Body of pancreas (tissue), 4 donors: ENCODE measurements around the gene ZMAT3.
"Not testable (repeated sequence)": the region's sequence is repeated elsewhere in the genome, so short reads cannot be mapped to it uniquely, and the experiment has no call there.

Source experiments
- POLR2A ChIP-seq, 3 donors: fragments of 450-650 bp; IDR thresholded peaks; one replicate each; pipeline ENCODE4 v1.6.1; 2016; ENCODE audit warnings: antibody characterized with exemption in 3 of 3, mild to moderate bottlenecking in 2 of 3
- TF ChIP-seq, protein P1 (sequence below), 7 experiments: fragments of 450-650 bp in 4 of 7; fragments of 200-600 bp in 3 of 7; sonication (generic) in 3 of 7; IDR thresholded peaks; one replicate each; pipeline ENCODE4 v1.5.1; 2016 to 2019; ENCODE audit warnings: antibody characterized with exemption in 7 of 7

DNA sequence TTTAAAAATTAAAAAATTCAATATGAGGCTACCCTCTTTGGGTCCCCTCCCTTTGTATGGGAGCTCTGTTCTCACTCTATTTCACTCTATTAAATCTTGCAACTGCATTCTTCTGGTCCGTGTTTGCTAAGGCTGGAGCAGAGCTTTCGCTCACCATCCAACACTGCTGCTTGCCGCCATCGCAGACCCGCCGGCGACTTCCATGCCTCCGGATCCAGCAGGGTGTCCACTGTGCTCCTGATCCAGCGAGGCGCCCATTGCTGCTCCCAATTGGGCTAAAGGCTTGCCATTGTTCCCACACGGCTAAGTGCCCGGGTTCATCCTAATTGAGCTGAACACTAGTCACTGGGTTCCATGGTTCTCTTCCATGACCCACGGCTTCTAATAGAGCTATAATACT is 17.0 kb downstream of the ZMAT3 start:
- TF ChIP-seq, protein P1, sequence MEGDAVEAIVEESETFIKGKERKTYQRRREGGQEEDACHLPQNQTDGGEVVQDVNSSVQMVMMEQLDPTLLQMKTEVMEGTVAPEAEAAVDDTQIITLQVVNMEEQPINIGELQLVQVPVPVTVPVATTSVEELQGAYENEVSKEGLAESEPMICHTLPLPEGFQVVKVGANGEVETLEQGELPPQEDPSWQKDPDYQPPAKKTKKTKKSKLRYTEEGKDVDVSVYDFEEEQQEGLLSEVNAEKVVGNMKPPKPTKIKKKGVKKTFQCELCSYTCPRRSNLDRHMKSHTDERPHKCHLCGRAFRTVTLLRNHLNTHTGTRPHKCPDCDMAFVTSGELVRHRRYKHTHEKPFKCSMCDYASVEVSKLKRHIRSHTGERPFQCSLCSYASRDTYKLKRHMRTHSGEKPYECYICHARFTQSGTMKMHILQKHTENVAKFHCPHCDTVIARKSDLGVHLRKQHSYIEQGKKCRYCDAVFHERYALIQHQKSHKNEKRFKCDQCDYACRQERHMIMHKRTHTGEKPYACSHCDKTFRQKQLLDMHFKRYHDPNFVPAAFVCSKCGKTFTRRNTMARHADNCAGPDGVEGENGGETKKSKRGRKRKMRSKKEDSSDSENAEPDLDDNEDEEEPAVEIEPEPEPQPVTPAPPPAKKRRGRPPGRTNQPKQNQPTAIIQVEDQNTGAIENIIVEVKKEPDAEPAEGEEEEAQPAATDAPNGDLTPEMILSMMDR (IDR thresholded peaks at IDR 0.05): not testable (repeated sequence)
- not testable (repeated sequence) for TF ChIP-seq POLR2A (IDR thresholded peaks at IDR 0.05)
